MM.1S (cell line): Measurements from ENCODE around the gene MEIS2.

Experiments
- DNase-seq: peaks from one replicate; pipeline ENCODE4 v3.0.0-alpha.2; 2015
- H2AFZ ChIP-seq: fragments of 300-600 bp; sonication (generic); 2 replicates; pipeline ENCODE4 v1.6.0; 2016; ENCODE audit warnings: antibody characterized with exemption, low read length
- H3F3A ChIP-seq: fragments of 300-600 bp; sonication (generic); 2 replicates; pipeline ENCODE4 v1.6.1; 2016; ENCODE audit warnings: mild to moderate bottlenecking, antibody characterized with exemption, low read length, moderate library complexity, mixed read lengths; ENCODE audit not compliant: insufficient read depth
- H3K27ac ChIP-seq: fragments of 300-600 bp; sonication (generic); 2 replicates; pipeline ENCODE4 v1.5.1; 2016; ENCODE audit warnings: mild to moderate bottlenecking, low read length
- H3K27me3 ChIP-seq: fragments of 300-600 bp; sonication (generic); replicated peaks from 2 replicates; pipeline ENCODE4 v1.6.0; 2016; ENCODE audit warnings: low read length; ENCODE audit not compliant: insufficient read depth
- H3K36me3 ChIP-seq: fragments of 300-600 bp; sonication (generic); replicated peaks from 2 replicates; pipeline ENCODE4 v1.6.1; 2016; ENCODE audit warnings: mild to moderate bottlenecking, low read length, mixed read lengths; ENCODE audit not compliant: insufficient read depth
- H3K4me1 ChIP-seq: fragments of 300-600 bp; sonication (generic); 2 replicates; pipeline ENCODE4 v1.6.1; 2016; ENCODE audit warnings: low read length, mixed read lengths
- H3K4me2 ChIP-seq: fragments of 300-600 bp; sonication (generic); 2 replicates; pipeline ENCODE4 v1.6.0; 2016; ENCODE audit warnings: low read depth, low read length
- H3K4me3 ChIP-seq: fragments of 300-600 bp; sonication (generic); 2 replicates; pipeline ENCODE4 v1.5.1; 2016; ENCODE audit warnings: low read length, mixed read lengths
- H3K79me2 ChIP-seq: fragments of 300-600 bp; sonication (generic); 2 replicates; pipeline ENCODE4 v1.6.1; 2016; ENCODE audit warnings: mixed run types, low read length, mixed read lengths
- H3K9ac ChIP-seq: fragments of 300-600 bp; sonication (generic); 2 replicates; pipeline ENCODE4 v1.6.1; 2016; ENCODE audit warnings: low read length, mixed read lengths
- H3K9me2 ChIP-seq: fragments of 300-600 bp; sonication (generic); replicated peaks from 2 replicates; pipeline ENCODE4 v1.6.1; 2016; ENCODE audit warnings: mild to moderate bottlenecking, low read length, mixed read lengths; ENCODE audit not compliant: insufficient read depth
- H3K9me3 ChIP-seq: fragments of 300-600 bp; sonication (generic); replicated peaks from 2 replicates; pipeline ENCODE4 v1.6.1; 2016; ENCODE audit warnings: mild to moderate bottlenecking, low read length, mixed read lengths; ENCODE audit not compliant: insufficient read depth
- H4K20me1 ChIP-seq: fragments of 300-600 bp; sonication (generic); 2 replicates; pipeline ENCODE4 v1.6.1; 2016; ENCODE audit warnings: mild to moderate bottlenecking, low read length, moderate library complexity, mixed read lengths; ENCODE audit not compliant: insufficient read depth
- CTCF ChIP-seq: fragments of 300-600 bp; sonication (generic); IDR thresholded peaks from 2 replicates; pipeline ENCODE4 v1.5.1; 2016; ENCODE audit warnings: antibody characterized with exemption, low read length, mixed read lengths
- EZH2 ChIP-seq: fragments of 300-600 bp; sonication (generic); optimal IDR thresholded peaks from 2 replicates; pipeline ENCODE3; 2017; ENCODE audit warnings: low read depth, mild to moderate bottlenecking, antibody characterized with exemption, low read length, mixed read lengths
- EZH2phosphoT487 ChIP-seq: fragments of 300-600 bp; sonication (generic); IDR thresholded peaks from 2 replicates; pipeline ENCODE4 v1.6.1; 2018; ENCODE audit warnings: antibody characterized with exemption, low read length

The MEIS2 gene

GRCh38 chr15:36894075-36894474, 206.3 kb downstream of the MEIS2 start:
- Histone ChIP-seq H2AFZ (no peak overlapping the region), H3K27me3 (no peaks in the 10 kb centered on the region), H3K4me1 (no peaks in the 10 kb centered on the region), H3K9ac (no peak overlapping the region), H3K79me2 (no peaks in the 10 kb centered on the region), H3K27ac (no peak overlapping the region), H3K36me3 (no peaks in the 10 kb centered on the region), H4K20me1 (no peaks in the 10 kb centered on the region), H3K9me2 (no peaks in the 10 kb centered on the region), H3F3A (no peaks in the 10 kb centered on the region), H3K4me3 (no peak overlapping the region), H3K4me2 (no peak overlapping the region), H3K9me3 (no peaks in the 10 kb centered on the region)
- no peak for TF ChIP-seq CTCF
- no peak for DNase-seq

- Histone ChIP-seq H3K27ac (no peak overlapping the region), H3K27me3 (no peaks in the 10 kb centered on the region), H4K20me1 (no peaks in the 10 kb centered on the region), H3K36me3 (no peaks in the 10 kb centered on the region), H3K79me2 (no peaks in the 10 kb centered on the region), H3K4me2 (no peak overlapping the region), H3K9ac (no peak overlapping the region), H3K4me1 (no peaks in the 10 kb centered on the region), H3K9me2 (no peaks in the 10 kb centered on the region), H3K9me3 (no peaks in the 10 kb centered on the region), H3K4me3 (no peak overlapping the region), H2AFZ (no peak overlapping the region), H3F3A (no peaks in the 10 kb centered on the region)
- TF ChIP-seq EZH2phosphoT487 (no peak), EZH2 (no peak), CTCF (no peak)
- DNase-seq = no peak
Observed at GRCh38 chr15:36893276-36893675, 207.1 kb downstream of the MEIS2 start.

GRCh38 chr15:36888011-36888992, 212.0 kb downstream of the MEIS2 start:
- Histone ChIP-seq H3K36me3 (no peaks in the 10 kb centered on the region), H3K9me2 (no peaks in the 10 kb centered on the region), H3K9ac (no peak overlapping the region), H2AFZ (no peak overlapping the region), H3K27me3 (0 out of 2 replicates have a peak, but pooled peaks cover under 1% of the 10 kb centered on the region), H4K20me1 (no peaks in the 10 kb centered on the region), H3K4me1 (no peaks in the 10 kb centered on the region), H3K4me2 (no peak overlapping the region), H3K79me2 (no peaks in the 10 kb centered on the region), H3F3A (no peaks in the 10 kb centered on the region), H3K9me3 (no peaks in the 10 kb centered on the region), H3K27ac (no peak overlapping the region), H3K4me3 (no peak overlapping the region)
- no peak for TF ChIP-seq CTCF
- no peak for TF ChIP-seq EZH2
- TF ChIP-seq EZH2phosphoT487 = no peak
- DNase-seq = no peak
